NCI-H2227 (cell line): ENCODE measurements around the gene RBM8A.

Source experiments
- DNase-seq: peaks from one replicate; lab custom pipeline; 2025; ENCODE audit not compliant: unreplicated experiment; lab: John Stamatoyannopoulos, UW

The RBM8A gene

GRCh38 chr1:145918144-145918991 is 8.9 kb downstream of the RBM8A start, which contains the start of gene PEX11B:
TSS of gene PEX11B (minus strand) at chr1:145918717. CDS start at chr1:145918688, 29 bp downstream.
- peak; percentile 97 for DNase-seq

GRCh38 chr1:145917595-145917994 is 9.7 kb downstream of the RBM8A start:
- peak; percentile 14 for DNase-seq

- no peak for DNase-seq
Measured at GRCh38 chr1:145916745-145917144, 10.5 kb downstream of the RBM8A start.

- no peak for DNase-seq
Measured at GRCh38 chr1:145912128-145912641, 15.1 kb downstream of the RBM8A start.

- no peak for DNase-seq
Measured at GRCh38 chr1:145908653-145909052, 18.6 kb downstream of the RBM8A start.

GRCh38 chr1:145906954-145907753 is 20.1 kb downstream of the RBM8A start:
- no peak for DNase-seq

- no peak for DNase-seq
Measured at GRCh38 chr1:145901312-145902021, 25.8 kb downstream of the RBM8A start.

- no peak for DNase-seq
Measured at GRCh38 chr1:145898756-145899155, 28.5 kb downstream of the RBM8A start.

- no peak for DNase-seq
Measured at GRCh38 chr1:145897969-145898368, 29.3 kb downstream of the RBM8A start.

- DNase-seq: no peak
Measured at GRCh38 chr1:145895471-145895870, 31.8 kb downstream of the RBM8A start.

- DNase-seq: no peak
Measured at GRCh38 chr1:145893306-145894055, 33.8 kb downstream of the RBM8A start.

GRCh38 chr1:145892486-145893087 is 34.7 kb downstream of the RBM8A start:
- DNase-seq: no peak

- DNase-seq: peak; percentile 96
Measured at GRCh38 chr1:145891587-145892485, 35.4 kb downstream of the RBM8A start.

GRCh38 chr1:145891143-145891542 is 36.1 kb downstream of the RBM8A start:
- no peak for DNase-seq

GRCh38 chr1:145889722-145890121 is 37.6 kb downstream of the RBM8A start:
- DNase-seq: no peak

GRCh38 chr1:145887631-145888030 is 39.7 kb downstream of the RBM8A start:
- no peak for DNase-seq

- no peak for DNase-seq
Measured at GRCh38 chr1:145886816-145887215, 40.5 kb downstream of the RBM8A start.

- DNase-seq: no peak
Measured at GRCh38 chr1:145886390-145886789, 40.9 kb downstream of the RBM8A start.

GRCh38 chr1:145885738-145886287 is 41.5 kb downstream of the RBM8A start, which contains the start of gene ANKRD35:
TSS of gene ANKRD35 (minus strand) at chr1:145885866. CDS start at chr1:145885758, 108 bp downstream.
- DNase-seq: peak; percentile 87
